ENCODE data around the gene MYO18A.

- TF ChIP-seq POLR2A (IDR thresholded peaks at IDR 0.05) = no peak
- TF ChIP-seq, protein P1, sequence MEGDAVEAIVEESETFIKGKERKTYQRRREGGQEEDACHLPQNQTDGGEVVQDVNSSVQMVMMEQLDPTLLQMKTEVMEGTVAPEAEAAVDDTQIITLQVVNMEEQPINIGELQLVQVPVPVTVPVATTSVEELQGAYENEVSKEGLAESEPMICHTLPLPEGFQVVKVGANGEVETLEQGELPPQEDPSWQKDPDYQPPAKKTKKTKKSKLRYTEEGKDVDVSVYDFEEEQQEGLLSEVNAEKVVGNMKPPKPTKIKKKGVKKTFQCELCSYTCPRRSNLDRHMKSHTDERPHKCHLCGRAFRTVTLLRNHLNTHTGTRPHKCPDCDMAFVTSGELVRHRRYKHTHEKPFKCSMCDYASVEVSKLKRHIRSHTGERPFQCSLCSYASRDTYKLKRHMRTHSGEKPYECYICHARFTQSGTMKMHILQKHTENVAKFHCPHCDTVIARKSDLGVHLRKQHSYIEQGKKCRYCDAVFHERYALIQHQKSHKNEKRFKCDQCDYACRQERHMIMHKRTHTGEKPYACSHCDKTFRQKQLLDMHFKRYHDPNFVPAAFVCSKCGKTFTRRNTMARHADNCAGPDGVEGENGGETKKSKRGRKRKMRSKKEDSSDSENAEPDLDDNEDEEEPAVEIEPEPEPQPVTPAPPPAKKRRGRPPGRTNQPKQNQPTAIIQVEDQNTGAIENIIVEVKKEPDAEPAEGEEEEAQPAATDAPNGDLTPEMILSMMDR (IDR thresholded peaks at IDR 0.05) = no peak
These were observed 99.2 kb downstream of the MYO18A start for GRCh38 chr17:29080965-29081364.
